ENCODE results near the gene FCHSD2.
"Not testable (repeated sequence)": the region's sequence is repeated elsewhere in the genome, so short reads cannot be mapped to it uniquely, and the experiment has no call there.

The FCHSD2 gene

DNA sequence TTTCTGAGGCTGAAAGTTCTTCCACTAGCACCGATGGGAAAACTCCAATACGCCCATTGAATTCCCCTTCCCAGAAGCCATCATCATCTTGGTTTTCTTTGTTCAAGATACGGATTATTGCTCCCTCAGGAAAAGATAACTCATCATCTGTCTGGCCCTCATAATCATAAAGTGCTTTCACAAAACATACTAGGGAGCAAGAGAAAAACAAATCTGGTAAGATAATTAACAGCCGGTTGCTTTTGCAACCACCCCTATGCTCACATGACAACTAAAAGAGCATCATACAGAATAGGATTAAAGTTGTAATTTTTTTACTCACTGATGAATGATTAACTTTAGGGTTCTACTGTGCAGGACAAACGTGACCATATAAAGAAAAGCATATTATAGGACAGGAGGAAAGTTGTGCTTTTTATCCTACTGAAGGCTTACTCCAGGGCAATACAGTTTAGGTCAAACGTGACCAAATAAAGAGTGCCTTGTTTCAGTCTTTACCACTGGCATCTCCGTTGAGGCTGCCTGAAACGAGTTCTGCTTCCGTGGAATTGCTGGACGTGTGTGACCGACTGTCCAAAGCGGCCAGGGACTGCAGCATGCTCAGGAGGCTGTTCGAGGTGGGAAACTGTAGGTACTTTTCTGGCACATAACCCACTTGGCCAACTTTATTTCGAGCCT, 299.3 kb downstream of the FCHSD2 start:
- no peak for DNase-seq

DNA sequence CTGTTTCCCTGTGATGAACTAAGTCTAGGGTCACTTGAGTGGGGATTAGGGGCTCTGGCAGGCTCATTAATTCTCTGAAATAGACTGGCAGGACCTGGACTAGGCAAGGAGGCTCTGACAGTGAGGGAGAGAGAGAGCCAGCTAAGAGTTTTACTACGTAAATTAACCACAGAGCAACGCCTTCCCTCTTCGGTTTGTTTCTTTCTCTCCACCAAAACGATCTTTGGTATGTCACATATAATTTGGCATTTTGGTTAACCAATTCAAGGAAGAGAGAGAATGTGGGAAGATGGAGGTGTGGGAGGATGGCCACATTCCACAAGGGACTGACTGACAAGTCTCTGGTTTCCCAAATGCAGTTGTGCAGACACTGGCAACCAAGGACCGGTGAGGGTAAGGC, 300.0 kb downstream of the FCHSD2 start:
- no peak for DNase-seq

DNA sequence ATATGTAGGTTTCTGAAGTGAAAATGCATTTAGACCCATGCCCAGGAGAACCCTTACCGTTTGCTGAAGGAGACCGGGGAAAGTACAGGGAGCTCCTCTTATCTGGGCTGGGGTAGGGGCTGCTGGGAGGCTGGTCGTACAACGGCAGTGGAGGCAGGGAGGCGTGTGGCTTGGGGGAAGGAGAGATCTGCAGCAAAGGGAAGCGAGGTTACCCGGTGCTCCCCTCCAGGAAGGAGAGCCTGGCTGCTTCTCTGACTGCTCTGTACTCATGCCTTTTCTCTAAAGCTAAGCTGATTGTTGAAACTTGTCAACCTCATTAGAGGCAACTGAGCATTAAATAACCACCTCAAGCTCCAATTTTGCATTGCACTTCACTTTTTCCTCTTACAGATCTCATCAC, 300.7 kb downstream of the FCHSD2 start:
- DNase-seq = no peak

DNA sequence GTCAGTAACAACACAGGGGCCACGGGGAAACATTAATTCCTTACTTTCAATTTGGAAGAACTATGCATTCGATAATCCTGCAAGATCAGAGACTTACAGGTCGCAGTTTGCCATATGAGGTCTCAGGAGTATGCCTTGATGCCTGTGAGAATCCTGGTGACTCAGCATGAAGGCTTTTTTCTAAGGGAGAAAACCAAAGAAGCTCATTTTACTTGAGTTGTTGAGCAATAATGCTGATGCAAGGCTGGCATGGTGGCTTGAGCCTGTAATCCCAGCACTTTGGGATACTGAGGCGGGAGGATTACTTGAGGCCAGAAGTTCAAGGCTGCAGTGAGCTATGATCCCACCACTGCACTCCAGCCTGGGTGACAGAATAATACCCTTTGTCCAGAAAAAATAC, 301.3 kb downstream of the FCHSD2 start:
- DNase-seq = no peak

DNA sequence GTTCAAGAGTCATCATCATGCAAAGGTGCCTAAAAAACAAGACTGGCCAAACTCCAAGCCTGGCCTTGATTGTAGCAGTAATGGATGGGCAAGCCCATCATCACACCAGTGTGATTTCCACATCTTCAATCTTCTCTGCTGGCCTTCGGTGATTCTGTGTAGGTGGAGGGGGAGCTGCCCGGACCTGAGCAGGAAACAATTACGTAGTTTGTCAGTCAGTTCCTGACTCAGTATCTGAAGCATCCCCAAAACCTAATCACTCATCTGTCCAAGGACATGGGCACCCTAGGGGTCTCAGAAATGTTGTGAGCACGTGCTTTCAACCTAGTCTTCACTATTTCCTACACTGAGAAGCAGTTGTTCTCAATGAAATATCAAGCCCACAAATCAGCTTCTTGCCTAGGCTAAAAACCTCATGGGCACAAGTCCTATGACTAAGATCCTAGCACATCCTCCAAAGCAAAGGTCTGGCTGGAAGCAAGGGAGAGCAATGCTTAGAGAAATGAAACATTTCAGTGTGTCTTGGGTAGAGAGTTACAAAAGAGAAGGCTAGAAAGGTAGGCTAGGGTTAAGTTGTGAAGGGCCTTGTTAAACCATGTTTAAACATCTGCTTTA, 303.3 kb downstream of the FCHSD2 start:
- DNase-seq = no peak

DNA sequence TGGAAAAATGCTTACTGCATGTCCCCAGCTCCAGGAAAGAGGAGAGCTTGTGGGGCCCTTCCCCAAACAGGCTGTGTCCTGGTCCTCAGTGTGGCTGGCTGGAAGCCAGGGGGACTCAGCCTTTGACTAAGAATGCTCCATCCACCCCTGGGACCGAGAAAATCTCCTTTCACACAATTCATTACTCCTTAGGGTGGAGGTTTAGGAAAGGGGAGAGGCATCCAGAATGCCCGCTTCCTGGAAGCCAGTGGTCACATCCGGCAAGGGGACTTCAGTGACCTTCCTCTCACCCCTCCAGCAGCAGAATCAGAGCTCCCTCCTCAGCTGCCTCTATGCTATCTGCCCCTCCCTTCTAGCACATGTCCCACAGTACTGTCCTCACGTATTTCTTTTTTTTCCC, 306.0 kb downstream of the FCHSD2 start:
- no peak for DNase-seq

DNA sequence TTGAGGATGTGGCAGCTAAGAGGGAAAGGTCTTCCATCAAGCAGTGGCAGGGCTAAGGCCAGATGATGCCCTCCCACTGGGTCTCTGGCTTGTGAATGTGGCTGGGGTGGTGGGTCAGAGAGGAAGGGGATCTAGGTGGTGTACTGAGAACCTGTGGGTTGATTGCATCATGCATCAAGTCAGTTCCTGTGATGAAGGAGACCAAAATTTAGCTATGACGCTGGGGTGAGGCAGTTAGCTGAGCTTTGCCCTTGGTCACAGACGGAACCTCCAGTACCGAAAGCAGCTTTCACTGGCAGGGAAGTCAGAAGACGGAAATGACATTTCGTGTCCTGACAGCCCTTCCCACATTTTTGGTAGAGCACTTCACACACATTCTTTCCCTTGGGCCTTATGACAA, 307.2 kb downstream of the FCHSD2 start:
- no peak for DNase-seq

DNA sequence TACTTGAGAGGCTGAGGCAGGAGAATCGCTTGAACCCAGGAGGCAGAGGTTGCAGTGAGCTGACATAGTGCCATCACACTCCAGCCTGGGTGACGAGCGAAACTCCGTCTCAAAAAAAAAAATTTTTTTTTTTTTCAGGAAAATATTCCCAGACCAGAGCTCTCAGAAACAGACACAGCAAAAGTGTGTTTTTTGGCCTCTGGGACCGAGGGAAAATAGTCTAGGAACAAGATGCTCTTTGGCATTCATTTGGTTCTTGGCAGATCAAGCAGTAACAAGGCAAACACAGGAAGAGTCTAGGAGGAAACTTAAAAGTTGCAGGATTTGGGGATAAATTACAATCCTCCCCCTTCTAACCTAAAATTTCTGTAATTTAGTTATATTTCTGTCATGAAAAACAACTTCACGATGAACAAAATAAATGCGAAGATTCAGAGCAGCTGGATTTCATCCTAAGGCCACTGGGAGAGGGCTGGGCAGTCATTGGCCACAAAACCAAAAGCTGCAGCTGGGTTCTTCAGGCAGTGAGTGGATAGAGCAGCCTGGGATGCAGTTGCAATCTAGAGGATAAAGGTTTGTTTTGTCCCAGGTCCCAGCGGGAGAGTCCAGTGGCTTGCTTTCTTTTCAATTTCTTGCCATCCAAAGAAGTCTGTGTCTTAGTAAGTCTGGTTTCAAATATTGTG, 308.2 kb downstream of the FCHSD2 start:
- DNase-seq = peak in 10 of 51 donors; percentile 23 to 54 (median 36)

DNA sequence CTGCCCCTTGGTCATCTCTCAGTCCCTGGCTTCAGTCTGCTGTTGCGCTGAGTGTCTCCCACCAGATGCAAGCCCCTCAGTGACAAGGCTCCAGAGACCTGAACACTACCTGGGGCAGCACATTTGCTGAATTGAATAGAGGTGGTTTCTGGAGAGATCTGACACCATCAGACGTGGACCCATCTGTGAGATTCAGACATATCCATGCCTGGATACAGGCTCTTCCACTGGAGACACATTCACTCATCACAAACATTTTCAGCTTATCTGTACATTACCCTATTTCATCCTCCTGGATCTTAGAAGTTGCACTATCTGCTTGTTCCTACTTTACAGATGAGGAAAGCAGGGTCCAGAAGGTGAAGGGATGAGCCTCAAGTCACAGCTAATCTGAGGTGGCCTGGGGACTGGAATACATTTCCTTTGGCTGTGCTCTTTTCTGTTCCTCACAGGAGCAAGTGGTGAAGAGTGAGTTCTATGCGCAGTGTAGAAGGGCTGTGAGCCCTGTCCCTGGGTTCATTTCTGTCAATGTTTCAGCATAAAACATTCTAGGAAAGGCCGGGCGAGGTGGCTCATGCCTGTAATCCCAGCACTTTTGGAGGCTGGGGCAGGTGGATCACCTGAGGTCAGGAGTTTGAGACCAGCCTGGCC, 308.9 kb downstream of the FCHSD2 start:
- DNase-seq = no peak

DNA sequence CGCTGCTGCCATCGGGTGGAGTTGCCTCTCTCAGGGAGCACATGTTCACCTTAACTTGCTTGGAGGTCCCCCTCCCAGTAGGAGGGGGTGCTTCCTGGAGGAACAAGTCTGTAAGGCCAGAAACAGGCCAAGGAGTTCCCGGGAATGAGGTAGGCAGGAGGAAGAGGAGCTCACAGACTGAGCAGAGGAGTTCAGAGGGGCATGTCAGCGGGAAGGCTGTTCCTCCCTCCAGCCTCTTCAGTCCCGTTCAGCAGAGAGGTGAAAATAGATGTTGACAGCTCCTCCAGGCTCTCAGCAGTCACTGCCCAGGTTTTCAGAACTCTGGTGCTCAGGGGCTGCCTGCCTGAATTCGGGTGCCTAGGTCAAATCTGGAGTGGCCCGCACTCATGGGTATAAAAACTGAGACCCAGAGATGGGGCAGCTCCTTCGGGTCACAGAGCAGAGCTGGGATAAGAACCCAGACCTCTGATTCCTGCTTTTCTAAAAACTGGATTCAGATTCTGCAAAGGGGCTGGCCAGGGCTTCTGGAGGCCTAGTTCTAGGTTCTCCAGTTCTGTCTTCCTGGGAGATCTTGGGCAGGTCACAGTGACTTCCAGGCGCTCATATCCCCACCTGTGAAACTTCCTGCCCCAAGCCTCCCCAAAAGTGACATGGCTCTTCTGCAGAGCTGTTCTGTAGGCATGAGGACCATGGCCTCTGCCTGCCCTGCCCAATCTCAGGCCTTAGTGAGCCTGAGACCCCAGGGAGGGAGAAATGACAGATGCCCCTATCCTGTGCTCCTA, 309.6 kb downstream of the FCHSD2 start:
- DNase-seq = no peak

DNA sequence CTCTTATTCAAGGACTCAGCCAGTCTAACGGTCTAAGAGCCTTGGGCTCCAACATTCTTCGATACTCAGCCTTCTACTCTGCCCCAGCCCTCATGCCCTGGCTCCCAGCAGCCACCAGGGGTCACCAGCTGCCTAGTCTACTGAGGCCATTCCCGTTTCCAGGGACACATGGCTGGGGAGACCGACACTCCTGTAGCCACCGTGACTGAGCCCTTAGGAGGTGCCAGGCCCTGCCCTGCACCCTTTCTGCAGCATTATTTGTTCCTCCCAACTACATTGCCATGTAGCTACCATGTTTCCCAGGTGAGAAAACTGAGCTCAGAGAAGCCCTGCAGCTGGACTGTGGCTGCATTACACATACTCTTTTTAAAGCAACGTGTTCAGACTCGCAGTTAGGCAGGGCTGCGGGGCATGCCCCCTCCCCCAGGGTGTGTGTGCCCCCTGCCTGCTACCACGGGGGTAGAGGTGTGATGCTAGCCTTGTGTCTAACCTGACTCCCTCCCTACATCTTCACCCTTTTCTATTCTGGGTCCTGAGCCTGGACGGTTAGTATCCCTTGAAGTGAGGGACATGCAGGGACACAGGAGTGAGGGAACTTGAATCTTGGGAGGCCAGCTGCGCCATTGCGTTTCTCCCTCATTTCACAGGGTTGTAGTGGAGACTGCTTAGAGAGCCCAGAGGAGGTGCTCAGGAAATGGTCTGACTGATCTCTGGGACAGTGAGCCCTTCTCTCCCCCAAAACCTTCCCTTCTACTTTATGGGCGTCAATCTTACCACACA, 310.4 kb downstream of the FCHSD2 start:
- DNase-seq = peak in 49 of 51 donors; percentile 31 to 92 (median 73)

DNA sequence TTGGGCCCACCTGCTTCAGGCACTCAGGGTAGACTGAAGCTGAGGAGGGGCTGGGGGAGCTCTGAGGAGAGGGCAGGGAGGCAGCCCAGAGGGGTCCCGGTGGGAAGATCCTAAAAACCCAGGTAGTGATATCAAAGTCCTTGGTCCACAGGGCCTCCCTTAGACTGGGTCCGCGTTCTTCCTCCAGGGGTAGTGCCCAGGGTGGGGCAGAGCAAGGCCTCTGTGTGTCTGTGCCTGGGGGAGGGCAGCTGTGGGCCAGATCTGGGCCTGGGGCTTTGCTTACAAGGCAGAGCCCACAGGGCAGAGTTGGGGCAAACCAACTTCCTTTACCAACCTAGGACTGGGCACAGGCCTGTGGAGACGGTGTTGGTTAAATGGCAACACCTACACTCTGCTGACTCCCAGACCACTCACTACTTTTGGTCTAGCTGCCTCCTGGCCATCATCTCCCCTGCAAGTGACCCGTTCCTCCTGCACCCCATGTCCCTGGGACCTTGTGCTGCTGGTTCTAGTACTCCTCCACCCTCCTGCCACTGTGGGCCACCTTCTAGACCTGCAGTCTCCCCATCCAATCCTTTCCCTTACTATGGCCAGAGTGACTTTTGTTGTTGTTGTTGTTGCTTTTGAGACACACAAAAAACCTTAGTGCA, 312.1 kb downstream of the FCHSD2 start:
- no peak for DNase-seq

DNA sequence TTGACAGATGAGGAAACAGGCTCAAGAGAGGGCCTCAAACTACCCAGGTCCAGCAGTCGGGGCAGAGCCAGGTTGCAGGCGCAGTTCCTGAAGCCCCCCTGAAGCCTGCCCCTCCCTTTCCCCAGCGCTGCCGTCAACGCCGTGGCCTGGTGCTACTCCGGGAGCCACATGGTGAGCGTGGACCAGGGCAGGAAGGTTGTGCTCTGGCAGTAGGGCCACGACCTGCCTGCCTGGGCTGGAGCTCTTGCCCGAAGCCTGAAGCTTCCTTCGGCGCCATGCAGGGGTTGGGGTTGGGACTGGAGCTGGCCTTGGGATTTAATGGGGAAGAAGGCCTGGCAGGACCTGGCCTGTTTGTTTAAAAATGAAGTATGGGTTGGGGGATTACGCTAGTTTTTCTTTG, 312.9 kb downstream of the FCHSD2 start:
- no peak for DNase-seq

DNA sequence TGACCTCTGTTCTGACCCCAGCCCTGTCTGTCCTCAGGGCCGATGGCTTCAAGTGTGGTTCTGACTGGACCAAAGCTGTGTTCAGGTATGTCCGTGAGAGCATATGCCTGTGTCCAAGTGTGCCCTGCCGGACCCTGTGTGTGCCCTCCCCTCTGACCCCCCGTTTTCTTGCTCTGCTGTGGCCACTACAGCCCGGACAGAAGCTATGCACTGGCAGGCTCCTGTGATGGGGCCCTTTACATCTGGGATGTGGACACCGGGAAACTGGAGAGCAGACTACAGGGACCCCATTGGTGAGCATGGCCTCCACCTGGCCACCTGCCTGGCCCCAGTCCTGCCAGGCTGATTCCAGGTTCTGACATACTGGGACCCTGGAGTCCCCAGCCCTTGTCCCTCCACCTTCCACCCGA, 313.4 kb downstream of the FCHSD2 start:
- no peak for DNase-seq

DNA sequence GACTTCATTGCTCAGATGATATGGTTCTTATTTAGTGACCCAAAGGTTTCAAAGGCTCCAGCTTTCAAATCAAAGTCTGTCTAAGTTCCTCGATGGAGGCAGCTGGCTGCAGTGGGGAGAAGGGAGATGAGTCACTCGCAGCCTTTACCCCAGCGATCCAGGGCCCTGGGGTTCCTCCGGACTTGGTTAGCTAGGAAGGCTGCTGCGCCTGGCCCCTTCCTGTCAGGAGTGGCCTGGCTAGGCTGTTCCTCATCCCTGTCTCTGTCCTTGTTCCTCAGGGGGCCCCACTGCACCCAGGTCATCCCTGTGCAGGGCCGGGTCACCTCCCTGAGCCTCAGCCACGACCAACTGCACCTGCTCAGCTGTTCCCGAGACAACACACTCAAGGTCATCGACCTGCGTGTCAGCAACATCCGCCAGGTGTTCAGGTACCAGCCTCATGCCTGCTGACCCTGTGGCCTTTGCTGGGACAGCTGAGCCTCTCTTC, 314.0 kb downstream of the FCHSD2 start:
- no peak for DNase-seq

DNA sequence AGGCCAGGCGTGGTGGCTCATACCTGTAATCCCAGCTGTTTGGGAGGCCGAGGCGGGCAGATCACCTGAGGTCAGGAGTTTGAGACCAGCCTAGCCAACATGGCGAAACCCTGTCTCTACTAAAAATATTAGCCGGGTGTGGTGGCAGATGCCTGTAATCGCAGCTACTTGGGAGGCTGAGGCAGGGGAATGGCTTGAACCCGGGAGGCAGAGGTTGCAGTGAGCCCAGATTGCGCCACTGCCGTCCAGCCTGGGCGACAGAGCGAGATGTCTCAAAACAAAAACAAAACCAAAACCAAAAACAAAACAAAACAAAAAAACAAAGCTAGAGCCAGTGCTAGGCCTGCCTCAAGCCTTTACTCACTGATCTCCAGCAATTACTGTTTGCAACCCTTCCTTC, 314.5 kb downstream of the FCHSD2 start:
- not testable (repeated sequence) for DNase-seq

DNA sequence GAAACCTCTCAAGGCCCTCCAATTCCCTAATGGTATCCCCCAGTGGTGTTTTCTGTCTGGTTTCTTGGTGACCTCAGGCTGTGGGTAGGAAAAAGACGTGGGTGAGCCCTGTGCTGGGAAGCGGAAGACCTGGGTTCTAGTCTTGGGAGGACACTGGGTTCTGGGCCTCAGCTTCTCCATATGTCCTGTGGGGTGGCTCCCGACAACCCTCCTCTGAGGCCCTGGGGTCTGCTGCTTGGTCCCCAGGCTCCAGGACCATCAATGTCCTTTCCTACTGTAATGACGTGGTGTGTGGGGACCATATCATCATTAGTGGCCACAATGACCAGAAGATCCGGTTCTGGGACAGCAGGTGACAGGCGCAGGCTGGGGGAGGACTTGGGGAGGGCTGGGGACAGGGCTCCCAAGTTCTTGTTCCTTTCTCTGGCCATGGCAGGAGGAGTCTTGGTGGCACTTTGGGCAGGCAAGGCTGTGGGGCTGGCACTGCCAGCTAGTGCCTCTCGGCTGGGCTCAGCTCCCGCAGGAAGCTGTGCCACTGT, 315.1 kb downstream of the FCHSD2 start:
- DNase-seq = no peak

DNA sequence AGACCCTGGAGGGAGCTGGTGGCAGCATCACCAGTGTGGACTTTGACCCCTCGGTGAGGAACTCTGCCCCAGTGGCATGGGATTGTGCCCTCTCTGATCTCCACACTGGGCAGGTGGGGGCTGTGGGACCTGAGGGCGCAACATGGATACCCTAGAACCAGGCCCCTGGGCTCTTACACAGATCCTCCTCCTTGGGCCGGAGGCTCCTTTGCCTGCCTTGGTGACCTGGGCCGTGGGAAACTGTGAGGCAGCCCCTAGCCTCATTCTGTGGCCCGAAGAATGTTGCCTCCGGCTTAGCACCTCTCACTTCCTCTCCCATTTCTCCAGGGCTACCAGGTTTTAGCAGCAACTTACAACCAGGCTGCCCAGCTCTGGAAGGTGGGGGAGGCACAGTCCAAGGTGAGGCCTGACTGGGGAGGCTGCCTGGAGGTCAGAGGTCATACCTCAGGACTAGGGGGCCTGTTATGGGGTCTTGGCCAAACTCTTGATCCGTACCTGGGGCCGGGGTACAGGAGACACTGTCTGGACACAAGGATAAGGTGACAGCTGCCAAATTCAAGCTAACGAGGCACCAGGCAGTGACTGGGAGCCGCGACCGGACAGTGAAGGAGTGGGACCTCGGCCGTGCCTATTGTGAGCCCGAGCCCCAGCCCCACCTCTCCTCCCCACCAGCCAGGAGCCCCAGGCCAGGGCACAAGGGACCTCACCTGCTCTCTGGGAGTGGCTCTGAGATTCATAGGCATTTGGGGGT, 315.8 kb downstream of the FCHSD2 start:
- no peak for DNase-seq

DNA sequence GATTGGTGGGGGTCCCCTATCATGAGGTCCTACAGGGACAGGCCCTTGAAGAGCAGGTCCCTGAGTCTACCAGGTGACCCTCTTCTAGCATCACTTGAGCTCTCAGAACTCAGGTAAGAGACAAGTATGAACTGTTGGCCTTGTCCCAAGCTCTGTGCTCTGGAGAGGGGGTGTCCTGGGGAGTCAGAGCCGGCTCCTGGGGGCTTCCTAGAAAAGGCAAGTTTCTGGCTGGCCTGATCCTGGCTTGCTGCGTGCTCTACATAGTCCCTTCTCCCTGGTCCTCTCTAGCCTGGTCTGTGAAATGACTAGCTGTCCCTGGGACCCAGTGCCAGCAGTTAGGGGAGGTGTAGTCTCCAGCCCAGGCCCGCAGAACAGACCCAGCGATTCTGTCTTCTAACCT, 316.5 kb downstream of the FCHSD2 start:
- no peak for DNase-seq

All from hypothalamus (tissue), 51 donors.